GM19438 (cell line): Measurements from ENCODE around the gene KCNN4.

ENCODE experiments used
- ATAC-seq: cut with Tn5 transposase; IDR thresholded peaks from one replicate; pipeline ENCODE4 v1.9.1; 2021; ENCODE audit warnings: low read depth; ENCODE audit not compliant: unreplicated experiment

KCNN4 gene

GRCh38 chr19:43751466-43752220, 29.1 kb downstream of the KCNN4 start:
- ATAC-seq, result no peak

GRCh38 chr19:43749898-43750297, 30.9 kb downstream of the KCNN4 start:
- ATAC-seq, result no peak

DNA sequence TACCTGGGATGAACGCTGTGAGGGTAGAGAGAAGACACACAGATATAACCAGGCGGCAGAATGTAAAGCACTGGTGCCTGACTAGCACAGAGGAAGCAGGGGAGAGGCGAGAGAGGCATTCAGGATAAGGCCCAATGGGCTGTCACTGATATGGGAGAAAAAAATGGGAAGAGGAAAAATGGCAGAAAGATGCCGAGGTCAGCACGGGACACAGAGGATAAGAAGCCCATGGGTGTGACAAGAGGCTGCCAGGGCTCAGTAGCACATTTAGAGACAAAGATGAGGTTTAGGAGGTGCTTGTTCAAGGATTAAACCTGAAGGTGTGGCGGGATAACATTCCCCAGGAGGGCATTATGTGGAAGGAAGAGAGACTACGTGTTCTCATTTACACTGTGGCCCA, 31.6 kb downstream of the KCNN4 start:
- no peak for ATAC-seq

GRCh38 chr19:43748685-43749084, 32.1 kb downstream of the KCNN4 start:
- no peak for ATAC-seq

- no peak for ATAC-seq
These were observed 32.6 kb downstream of the KCNN4 start for GRCh38 chr19:43748205-43748594.

DNA sequence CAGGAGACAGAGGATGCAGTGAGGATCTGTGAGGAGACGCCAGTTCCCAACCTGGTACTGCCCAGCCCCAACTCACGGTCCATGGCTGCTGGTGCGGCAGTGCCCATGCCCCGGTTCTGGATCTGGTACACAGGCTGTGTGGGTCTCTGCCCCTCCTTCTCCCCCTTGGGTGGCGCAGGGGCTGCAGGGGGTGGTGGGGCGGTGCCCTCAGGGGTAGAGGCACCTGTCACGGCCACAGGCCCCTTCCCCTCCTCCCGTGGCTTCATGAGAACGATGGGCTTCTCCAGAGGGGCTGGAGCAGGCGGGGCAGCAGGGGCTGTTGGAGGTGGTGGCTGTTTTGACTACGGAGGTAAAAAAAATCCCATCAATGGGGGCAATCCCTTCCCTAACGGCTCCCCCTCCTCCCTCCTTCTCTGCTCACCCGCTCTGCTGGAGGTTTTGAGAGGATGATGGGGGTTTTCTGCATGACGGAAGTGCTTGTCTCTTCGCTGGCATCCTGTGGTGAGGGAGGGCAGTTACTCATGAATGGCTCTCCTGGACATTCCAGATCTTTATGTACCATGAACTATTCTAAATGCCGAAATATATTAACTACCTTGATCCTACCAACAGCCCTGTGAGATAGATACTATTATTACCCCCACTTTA, 33.1 kb downstream of the KCNN4 start:
- no peak for ATAC-seq

GRCh38 chr19:43743059-43743458, 37.7 kb downstream of the KCNN4 start:
- no peak for ATAC-seq

DNA sequence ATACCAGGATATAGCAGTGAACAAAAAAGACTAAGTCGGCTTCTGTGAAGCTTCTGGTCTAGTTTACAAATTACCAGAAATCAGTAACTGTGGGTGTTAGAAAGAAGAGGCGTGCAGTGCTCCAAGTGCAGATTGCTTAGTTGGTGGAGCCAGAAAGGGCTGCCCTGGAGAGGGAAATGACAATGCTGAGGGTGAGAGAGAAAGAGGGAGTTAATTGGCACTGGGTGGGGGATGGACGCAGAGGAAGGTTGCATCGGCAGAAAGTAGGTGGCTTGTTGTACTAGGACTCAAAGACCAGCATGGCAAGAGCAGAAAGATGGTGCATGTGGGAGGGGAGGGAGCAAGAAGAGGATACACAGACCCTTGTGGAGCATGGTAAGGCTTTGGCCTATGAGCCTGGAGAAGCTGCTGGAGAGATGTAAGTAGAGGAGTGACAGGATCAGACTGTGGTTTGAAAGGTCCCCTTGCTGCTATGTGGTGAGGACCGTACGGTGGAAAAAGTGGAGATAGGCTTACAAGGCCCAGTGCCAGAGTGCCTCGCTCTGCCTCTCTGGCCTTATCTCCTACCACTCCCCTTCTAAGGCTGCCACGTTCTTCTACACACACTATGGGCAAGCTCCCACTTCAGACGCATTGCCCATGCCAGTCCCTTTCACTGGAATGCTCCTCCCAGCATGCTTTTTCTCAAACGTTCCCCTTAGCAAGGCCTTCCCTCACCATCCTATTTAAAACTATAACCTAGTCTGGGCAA, 39.5 kb downstream of the KCNN4 start:
- ATAC-seq, result no peak

DNA sequence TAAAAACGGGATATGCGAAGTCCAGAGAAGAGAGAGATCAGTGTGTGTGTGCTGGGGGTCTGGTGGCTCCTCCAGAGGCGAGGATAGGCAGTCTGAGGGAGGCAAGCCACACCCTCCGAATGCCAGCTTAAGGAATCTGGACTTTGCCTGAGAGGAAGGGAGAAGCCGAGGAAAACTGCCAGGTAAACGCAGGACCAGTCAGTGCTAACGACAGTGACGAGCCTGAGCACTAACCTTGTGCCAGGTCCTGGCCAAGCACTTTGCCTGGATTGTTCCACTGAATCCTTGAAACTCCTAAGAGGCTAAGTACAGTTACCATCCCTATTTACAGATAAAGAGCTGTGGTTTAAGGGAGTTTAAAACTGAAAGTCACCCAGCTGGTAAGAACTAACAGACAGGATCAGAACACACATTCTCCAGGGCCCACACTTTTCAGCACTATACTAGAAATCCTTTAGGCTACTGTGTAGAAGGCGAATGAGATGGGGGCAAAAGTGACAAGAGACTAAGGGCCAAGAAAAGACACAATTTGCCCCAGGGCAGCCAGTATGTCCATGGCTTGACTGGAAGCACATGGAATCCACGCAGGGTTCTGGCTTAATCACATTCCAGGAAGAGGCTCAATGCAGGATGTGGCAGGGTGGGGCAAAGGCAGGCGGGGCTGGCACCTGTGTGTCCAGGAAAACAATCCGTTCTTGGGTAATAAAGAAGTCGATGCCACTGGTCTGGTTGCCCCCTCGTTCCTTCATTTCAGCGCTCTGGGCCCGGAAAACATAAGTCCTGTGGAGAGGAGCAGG, 41.1 kb downstream of the KCNN4 start:
- ATAC-seq, result no peak

DNA sequence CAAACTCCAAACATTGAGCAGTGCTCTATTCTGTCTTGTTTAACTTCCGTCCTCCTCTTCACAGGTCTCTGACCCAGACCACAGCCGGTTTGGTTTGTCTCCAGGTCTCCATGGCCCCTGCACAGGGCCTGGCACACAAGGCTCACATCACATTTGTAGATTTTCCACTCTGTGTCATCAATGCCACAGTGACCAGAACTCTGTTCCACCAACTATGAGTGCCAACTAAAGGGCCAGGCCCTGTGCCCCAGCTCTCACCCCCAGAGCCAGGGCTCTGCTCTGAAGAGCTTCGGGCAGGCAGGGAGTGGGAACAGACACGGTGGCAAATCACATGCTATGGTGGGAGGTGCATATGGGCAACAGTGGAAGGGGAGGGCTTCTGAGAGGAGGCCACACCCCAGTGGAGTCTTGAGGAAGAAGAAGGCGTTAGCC, 42.0 kb downstream of the KCNN4 start:
- no peak for ATAC-seq

DNA sequence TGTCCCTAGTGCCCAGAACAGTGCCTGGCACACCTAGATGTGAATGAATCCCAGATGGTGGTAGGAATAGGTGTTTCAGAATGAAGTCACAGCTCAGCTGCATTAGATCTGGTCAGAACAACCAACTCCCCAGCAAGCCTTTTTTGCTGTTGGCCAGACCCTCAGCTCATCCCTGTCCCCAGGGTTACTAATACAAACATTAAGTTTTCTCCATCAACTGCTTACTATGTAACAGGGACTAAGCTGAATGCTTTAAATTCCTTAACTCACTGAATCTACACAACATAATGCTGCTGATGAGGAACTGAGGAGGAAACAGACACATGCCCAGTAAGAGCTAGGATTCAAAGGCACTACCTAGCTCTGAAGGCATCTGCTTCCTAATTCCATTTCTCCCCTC, 44.8 kb downstream of the KCNN4 start:
- no peak for ATAC-seq

DNA sequence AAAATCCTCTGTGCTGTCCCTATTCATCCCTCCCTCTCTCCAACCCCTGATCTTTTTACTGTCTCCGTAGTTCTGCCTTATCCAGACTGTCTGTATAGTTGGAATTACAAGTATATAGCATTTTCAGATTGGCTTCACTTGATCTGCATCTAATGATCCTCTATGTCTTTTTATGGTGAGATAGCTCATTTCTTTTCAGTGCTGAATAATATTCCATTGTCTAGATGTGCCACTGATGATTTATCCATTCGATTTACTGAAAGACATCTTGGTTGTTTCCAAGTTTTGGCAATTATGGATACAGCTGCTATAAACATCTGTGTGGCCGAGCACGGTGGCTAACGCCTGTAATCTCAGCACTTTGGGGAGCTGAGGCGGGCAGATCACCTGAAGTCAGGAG, 45.8 kb downstream of the KCNN4 start:
- ATAC-seq, result no peak

DNA sequence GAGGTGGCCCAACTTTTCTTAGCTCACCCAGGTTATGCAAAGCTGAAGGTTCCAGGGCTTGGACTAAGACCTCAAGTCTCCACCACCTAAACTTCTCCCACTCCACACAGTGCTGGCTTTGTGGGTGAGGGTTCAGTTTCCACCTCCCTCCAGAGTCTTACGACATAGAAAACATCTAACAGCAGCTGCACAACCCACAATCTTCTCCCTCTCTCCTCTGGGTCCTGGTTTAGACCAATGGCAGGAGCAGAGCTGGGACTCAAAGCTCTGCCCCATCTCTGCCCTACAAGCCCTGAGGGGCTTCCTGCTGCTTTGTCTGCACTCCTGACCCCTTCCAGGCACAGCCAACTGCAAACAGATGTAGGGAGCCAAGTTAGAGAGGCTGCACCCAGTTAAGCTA, 48.9 kb downstream of the KCNN4 start:
- no peak for ATAC-seq

GRCh38 chr19:43731346-43731745, 49.4 kb downstream of the KCNN4 start:
- ATAC-seq, result no peak

GRCh38 chr19:43729919-43730318, 50.9 kb downstream of the KCNN4 start:
- no peak for ATAC-seq

DNA sequence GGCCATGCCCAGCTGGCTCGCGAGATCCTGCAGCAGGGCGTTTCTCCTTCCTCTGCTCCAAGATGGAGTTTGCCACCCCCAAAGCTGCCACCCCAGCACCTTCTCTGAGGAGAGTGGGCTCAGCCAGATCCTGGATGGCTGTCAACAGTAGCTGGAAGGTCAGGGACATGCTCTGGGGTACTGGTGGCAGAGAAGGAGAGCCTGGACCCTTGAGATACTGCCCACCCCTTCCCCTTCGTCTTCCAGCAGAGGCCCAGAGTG, 53.2 kb downstream of the KCNN4 start:
- ATAC-seq, result no peak

GRCh38 chr19:43726736-43727592, 53.8 kb downstream of the KCNN4 start:
- no peak for ATAC-seq

GRCh38 chr19:43725468-43725867, 55.3 kb downstream of the KCNN4 start:
- no peak for ATAC-seq

DNA sequence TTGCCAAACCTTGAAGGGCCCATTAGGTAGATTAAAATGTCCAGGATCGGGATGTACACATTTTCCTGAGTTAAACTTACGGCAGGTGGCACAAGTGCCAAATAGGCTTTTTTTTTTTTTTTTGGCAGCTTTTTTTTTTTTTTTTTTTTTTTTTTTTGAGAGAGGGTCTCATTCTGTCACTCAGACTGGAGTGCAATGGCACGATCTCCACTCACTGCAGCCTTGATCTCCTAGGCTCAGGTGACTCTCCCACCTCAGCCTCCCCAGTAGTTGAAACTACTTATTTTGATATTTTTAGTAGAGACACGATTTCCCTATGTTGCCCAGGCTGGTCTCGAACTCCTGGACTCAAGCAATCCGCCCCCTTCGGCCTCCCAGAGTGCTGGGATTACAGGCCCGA, 55.9 kb downstream of the KCNN4 start:
- no peak for ATAC-seq

- ATAC-seq, result no peak
These were observed 57.2 kb downstream of the KCNN4 start for GRCh38 chr19:43723588-43723987.
